Liver (tissue), 9 donors: ENCODE data around the gene KRTAP2-1. TPM values are rescaled to one million over a fixed set of nuclear protein-coding genes. Genes with fewer than 3 reads are reported as not detected.

Source experiments
- DNase-seq: peaks from one replicate; pipeline ENCODE4 v3.0.0-alpha.2; 2017; ENCODE audit warnings: low spot score
- H3K27ac ChIP-seq, 2 donors: one replicate each; pipeline ENCODE4 v1.7.0; 2013; ENCODE audit warnings: inconsistent platforms in 2 of 2, low read length in 2 of 2, control low read depth in 1 of 2, low read depth in 1 of 2, mild to moderate bottlenecking in 1 of 2
- H3K27me3 ChIP-seq, 4 donors: one replicate each; pipeline versions ENCODE4 v1.6.1 to v1.7.0; 2013; ENCODE audit warnings: low read length in 3 of 4, inconsistent platforms in 1 of 4, mild to moderate bottlenecking in 1 of 4, moderate library complexity in 1 of 4; ENCODE audit not compliant: control insufficient read depth in 4 of 4, insufficient read depth in 4 of 4
- H3K36me3 ChIP-seq, 4 donors: one replicate each; pipeline versions ENCODE4 v1.6.1 to v1.7.0; 2013; ENCODE audit warnings: low read length in 3 of 4, mild to moderate bottlenecking in 3 of 4, low read depth in 1 of 4, moderate library complexity in 1 of 4; ENCODE audit not compliant: control insufficient read depth in 4 of 4, insufficient read depth in 3 of 4
- H3K4me1 ChIP-seq, 4 donors: one replicate each; pipeline versions ENCODE4 v1.6.1 to v1.7.0; 2013; ENCODE audit warnings: low read length in 3 of 4, mild to moderate bottlenecking in 3 of 4, moderate library complexity in 1 of 4; ENCODE audit not compliant: control insufficient read depth in 4 of 4, insufficient read depth in 4 of 4
- H3K4me3 ChIP-seq, 3 donors: one replicate each; pipeline versions ENCODE4 v1.6.1 to v1.7.0; 2013; ENCODE audit warnings: low read length in 3 of 3, control low read depth in 1 of 3, low read depth in 1 of 3, mild to moderate bottlenecking in 1 of 3
- H3K9ac ChIP-seq, 2 donors: one replicate each; pipeline ENCODE4 v1.7.0; 2013; ENCODE audit warnings: low read length in 2 of 2, mild to moderate bottlenecking in 2 of 2, moderate library complexity in 2 of 2, control low read depth in 1 of 2, low read depth in 1 of 2
- H3K9me3 ChIP-seq, 4 donors: one replicate each; pipeline versions ENCODE4 v1.6.1 to v1.7.0; 2013; ENCODE audit warnings: low read length in 3 of 4; ENCODE audit not compliant: control insufficient read depth in 4 of 4
- EGR1 ChIP-seq, 2 donors: IDR thresholded peaks; 2 replicates each; pipeline ENCODE4 v1.6.1; 2016 to 2018; ENCODE audit warnings: antibody characterized with exemption in 2 of 2, low read depth in 2 of 2
- FOXA1 ChIP-seq: IDR thresholded peaks from 2 replicates; pipeline ENCODE4 v1.6.1; 2016; ENCODE audit warnings: antibody characterized with exemption
- GABPA ChIP-seq, 2 donors: IDR thresholded peaks in 1 of 2; conservative IDR thresholded peaks in 1 of 2; 2 replicates each; pipeline ENCODE4 v1.6.1; 2016; ENCODE audit warnings: antibody characterized with exemption in 2 of 2, mild to moderate bottlenecking in 1 of 2, moderate library complexity in 1 of 2
- HNF4A ChIP-seq, 2 donors: conservative IDR thresholded peaks; 2 replicates each; pipeline ENCODE4 v1.6.1; 2016; ENCODE audit warnings: antibody characterized with exemption in 2 of 2, mild to moderate bottlenecking in 2 of 2
- HNF4G ChIP-seq: IDR thresholded peaks from 2 replicates; pipeline ENCODE4 v1.6.1; 2016; ENCODE audit warnings: antibody characterized with exemption
- JUND ChIP-seq, 2 donors: IDR thresholded peaks; 2 replicates each; pipeline ENCODE4 v1.6.1; 2016; ENCODE audit warnings: antibody characterized with exemption in 2 of 2
- NR2F2 ChIP-seq: IDR thresholded peaks from 2 replicates; pipeline ENCODE4 v1.6.1; 2016; ENCODE audit warnings: antibody characterized with exemption
- RAD21 ChIP-seq, 2 donors: IDR thresholded peaks; 2 replicates each; pipeline ENCODE4 v1.6.1; 2016; ENCODE audit warnings: antibody characterized with exemption in 2 of 2, mild to moderate bottlenecking in 2 of 2
- YY1 ChIP-seq: IDR thresholded peaks from 2 replicates; pipeline ENCODE4 v1.6.1; 2016; ENCODE audit warnings: antibody characterized with exemption, mild to moderate bottlenecking
- WGBS: extraction: QIAGEN DNeasy Blood & Tissue Kit; methylation state at CpG from one replicate; pipeline ENCODE4 v1.1.7; 2013; 5-methylcytosine and 5-hydroxymethylcytosine counted together
- polyA plus RNA-seq, 2 donors: library from polyadenylated mRNA; stranded (reverse) in 1 of 2; unstranded in 1 of 2; fragments of 200-250 nt in 1 of 2; fragments of >200 nt in 1 of 2; fragmentation: Nextera tagmentation in 1 of 2; extraction: Ambion mirVana in 1 of 2; gene quantifications; one replicate each; pipeline versions ENCODE4 v1.2.1 to v1.2.3, GENCODE V29; 2013 to 2015
- total RNA-seq, 2 donors: library from RNA; depleted of rRNA; stranded (reverse); fragments of >200 nt; gene quantifications; one replicate each; pipeline ENCODE4 v1.2.3, GENCODE V29; 2014
- TF ChIP-seq, protein P1 (sequence below): IDR thresholded peaks from 2 replicates; pipeline ENCODE4 v1.6.1; 2016; ENCODE audit warnings: antibody characterized with exemption
- TF ChIP-seq, protein P2 (sequence below): fragments of 150-350 bp; IDR thresholded peaks from 2 replicates; pipeline ENCODE4 v1.5.1; 2017; ENCODE audit warnings: improper control_type of control experiment, low read depth, low read length; ENCODE audit not compliant: missing input control
- TF ChIP-seq, protein P3 (sequence below): IDR thresholded peaks from 2 replicates; pipeline ENCODE4 v1.6.1; 2016; ENCODE audit warnings: antibody characterized with exemption, mild to moderate bottlenecking
- TF ChIP-seq, protein P4 (sequence below): IDR thresholded peaks from 2 replicates; pipeline ENCODE4 v1.6.1; 2016; ENCODE audit warnings: antibody characterized with exemption
- donor health status: healthy.
- donor health status: healthy.
- donor health status: healthy.
- donor health status: healthy.
- donor health status: healthy.

Gene KRTAP2-1
- total and polyA plus RNA-seq, 4 donors, result not detected

DNA sequence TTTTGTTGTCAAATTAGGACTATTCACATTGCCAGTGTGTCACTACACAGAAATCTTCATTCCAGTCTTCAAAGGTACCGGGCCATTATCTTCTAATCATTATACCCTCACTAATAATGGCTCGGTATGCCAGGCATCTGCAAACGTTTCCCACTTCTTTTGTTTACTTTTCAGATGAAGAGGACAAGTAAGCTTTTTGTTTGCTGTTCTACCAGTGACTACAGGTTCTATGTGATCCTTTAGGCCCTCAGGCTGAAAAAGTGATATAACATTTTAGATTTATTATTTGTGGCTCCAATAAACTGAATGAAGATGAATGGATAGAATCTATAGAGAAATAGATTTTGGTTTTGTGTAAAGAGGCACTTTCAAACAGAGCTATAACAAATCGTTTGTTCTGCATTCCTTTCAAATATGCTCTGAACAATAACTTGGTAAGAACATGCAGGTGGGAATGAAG, 37.8 kb downstream of the KRTAP2-1 start:
- WGBS, result 42% methylated on average over 4 of the region's 4 CpGs
- Histone ChIP-seq H3K4me1 (no peaks in the 10 kb centered on the region), H3K9me3 (no peaks in the 10 kb centered on the region), H3K9ac (no peak overlapping the region), H3K4me3 (no peak overlapping the region), H3K27me3 (peaks cover 0 to 2% (median 0%) of the 10 kb centered on the region in 4 donors), H3K27ac (no peak overlapping the region), H3K36me3 (no peaks in the 10 kb centered on the region)
- DNase-seq, result no peak
- TF ChIP-seq JUND (IDR thresholded peaks at IDR 0.05) (no peak), HNF4A (conservative IDR thresholded peaks at IDR 0.05) (no peak), EGR1 (IDR thresholded peaks at IDR 0.05; ENCODE audit: low read depth in 2 of 2) (no peak), RAD21 (IDR thresholded peaks at IDR 0.05) (no peak), GABPA (IDR thresholded peaks at IDR 0.05 in 1 of 2, conservative IDR thresholded peaks at IDR 0.05 in 1 of 2) (no peak), YY1 (no peak), NR2F2 (no peak)
- TF ChIP-seq, protein P1, sequence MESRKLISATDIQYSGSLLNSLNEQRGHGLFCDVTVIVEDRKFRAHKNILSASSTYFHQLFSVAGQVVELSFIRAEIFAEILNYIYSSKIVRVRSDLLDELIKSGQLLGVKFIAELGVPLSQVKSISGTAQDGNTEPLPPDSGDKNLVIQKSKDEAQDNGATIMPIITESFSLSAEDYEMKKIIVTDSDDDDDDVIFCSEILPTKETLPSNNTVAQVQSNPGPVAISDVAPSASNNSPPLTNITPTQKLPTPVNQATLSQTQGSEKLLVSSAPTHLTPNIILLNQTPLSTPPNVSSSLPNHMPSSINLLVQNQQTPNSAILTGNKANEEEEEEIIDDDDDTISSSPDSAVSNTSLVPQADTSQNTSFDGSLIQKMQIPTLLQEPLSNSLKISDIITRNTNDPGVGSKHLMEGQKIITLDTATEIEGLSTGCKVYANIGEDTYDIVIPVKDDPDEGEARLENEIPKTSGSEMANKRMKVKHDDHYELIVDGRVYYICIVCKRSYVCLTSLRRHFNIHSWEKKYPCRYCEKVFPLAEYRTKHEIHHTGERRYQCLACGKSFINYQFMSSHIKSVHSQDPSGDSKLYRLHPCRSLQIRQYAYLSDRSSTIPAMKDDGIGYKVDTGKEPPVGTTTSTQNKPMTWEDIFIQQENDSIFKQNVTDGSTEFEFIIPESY, result no peak
- TF ChIP-seq, protein P2, sequence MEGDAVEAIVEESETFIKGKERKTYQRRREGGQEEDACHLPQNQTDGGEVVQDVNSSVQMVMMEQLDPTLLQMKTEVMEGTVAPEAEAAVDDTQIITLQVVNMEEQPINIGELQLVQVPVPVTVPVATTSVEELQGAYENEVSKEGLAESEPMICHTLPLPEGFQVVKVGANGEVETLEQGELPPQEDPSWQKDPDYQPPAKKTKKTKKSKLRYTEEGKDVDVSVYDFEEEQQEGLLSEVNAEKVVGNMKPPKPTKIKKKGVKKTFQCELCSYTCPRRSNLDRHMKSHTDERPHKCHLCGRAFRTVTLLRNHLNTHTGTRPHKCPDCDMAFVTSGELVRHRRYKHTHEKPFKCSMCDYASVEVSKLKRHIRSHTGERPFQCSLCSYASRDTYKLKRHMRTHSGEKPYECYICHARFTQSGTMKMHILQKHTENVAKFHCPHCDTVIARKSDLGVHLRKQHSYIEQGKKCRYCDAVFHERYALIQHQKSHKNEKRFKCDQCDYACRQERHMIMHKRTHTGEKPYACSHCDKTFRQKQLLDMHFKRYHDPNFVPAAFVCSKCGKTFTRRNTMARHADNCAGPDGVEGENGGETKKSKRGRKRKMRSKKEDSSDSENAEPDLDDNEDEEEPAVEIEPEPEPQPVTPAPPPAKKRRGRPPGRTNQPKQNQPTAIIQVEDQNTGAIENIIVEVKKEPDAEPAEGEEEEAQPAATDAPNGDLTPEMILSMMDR, result no peak
- TF ChIP-seq, protein P3, sequence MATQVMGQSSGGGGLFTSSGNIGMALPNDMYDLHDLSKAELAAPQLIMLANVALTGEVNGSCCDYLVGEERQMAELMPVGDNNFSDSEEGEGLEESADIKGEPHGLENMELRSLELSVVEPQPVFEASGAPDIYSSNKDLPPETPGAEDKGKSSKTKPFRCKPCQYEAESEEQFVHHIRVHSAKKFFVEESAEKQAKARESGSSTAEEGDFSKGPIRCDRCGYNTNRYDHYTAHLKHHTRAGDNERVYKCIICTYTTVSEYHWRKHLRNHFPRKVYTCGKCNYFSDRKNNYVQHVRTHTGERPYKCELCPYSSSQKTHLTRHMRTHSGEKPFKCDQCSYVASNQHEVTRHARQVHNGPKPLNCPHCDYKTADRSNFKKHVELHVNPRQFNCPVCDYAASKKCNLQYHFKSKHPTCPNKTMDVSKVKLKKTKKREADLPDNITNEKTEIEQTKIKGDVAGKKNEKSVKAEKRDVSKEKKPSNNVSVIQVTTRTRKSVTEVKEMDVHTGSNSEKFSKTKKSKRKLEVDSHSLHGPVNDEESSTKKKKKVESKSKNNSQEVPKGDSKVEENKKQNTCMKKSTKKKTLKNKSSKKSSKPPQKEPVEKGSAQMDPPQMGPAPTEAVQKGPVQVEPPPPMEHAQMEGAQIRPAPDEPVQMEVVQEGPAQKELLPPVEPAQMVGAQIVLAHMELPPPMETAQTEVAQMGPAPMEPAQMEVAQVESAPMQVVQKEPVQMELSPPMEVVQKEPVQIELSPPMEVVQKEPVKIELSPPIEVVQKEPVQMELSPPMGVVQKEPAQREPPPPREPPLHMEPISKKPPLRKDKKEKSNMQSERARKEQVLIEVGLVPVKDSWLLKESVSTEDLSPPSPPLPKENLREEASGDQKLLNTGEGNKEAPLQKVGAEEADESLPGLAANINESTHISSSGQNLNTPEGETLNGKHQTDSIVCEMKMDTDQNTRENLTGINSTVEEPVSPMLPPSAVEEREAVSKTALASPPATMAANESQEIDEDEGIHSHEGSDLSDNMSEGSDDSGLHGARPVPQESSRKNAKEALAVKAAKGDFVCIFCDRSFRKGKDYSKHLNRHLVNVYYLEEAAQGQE, result no peak
- TF ChIP-seq, protein P4, sequence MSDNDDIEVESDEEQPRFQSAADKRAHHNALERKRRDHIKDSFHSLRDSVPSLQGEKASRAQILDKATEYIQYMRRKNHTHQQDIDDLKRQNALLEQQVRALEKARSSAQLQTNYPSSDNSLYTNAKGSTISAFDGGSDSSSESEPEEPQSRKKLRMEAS, result no peak

DNA sequence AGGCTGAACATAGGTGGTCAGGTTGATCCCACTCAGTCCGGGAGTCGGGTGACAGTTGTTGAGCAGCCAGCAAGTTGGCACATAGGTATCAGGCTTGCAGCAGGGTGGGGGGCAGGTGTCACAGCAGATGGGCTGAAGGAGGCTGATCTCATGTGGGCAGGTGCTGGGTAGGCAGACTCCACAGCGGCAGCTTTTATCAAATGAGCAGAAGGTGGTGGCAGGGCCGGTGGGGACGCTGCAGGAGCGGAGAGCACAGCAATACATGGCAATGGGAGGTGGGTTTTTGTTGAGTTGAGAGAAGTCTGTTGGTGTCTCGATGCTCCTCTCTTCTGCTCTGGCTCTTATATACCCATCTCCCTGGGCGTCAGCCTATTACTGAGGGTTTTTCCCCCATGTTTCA, 38.3 kb downstream of the KRTAP2-1 start, which contains the start of gene KRTAP3-1:
Gene KRTAP3-1 (minus strand): TSS at position 318 of the 400 bp plus-strand sequence. CDS start 54 bp downstream, at position 264.
- no peaks in the 10 kb centered on the region for H3K36me3 ChIP-seq
- H3K27ac ChIP-seq, result no peak within 1 kb of the TSS
- H3K4me1 ChIP-seq, result no peaks in the 10 kb centered on the region
- 77% methylated on average over 8 of the region's 8 CpGs for WGBS
- no peak for TF ChIP-seq RAD21 (IDR thresholded peaks at IDR 0.05)
- TF ChIP-seq FOXA1, result no peak
- TF ChIP-seq YY1, result no peak
- TF ChIP-seq, protein P2, result no peak
- TF ChIP-seq EGR1 (IDR thresholded peaks at IDR 0.05; ENCODE audit: low read depth in 2 of 2), result no peak
- TF ChIP-seq HNF4G, result no peak
- H3K4me3 ChIP-seq, result no peak within 1 kb of the TSS
- H3K9me3 ChIP-seq, result no peaks in the 10 kb centered on the region
- peaks cover 0 to 3% (median 0%) of the 10 kb centered on the region in 4 donors for H3K27me3 ChIP-seq
- no peak for DNase-seq
- H3K9ac ChIP-seq, result no peak within 1 kb of the TSS
